HepG2 (cell line): ENCODE measurements around the gene PNLDC1. TPM values are rescaled to one million over a fixed set of nuclear protein-coding genes. Genes with fewer than 3 reads are reported as not detected.

Experiments
- FOXJ3 ChIP-seq: sonication (generic); formaldehyde crosslinking; IDR thresholded peaks from 2 replicates; pipeline ENCODE4 v1.4.0; 2020; ENCODE audit warnings: missing genetic modification reagents, mild to moderate bottlenecking, borderline replicate concordance
- FOXK2 ChIP-seq: fragments of 450-650 bp; IDR thresholded peaks from 2 replicates; pipeline ENCODE4 v1.6.1; 2016
- FOXM1 ChIP-seq: sonication (generic); formaldehyde crosslinking; IDR thresholded peaks from 2 replicates; pipeline ENCODE4 v1.5.0; 2020; ENCODE audit warnings: missing genetic modification reagents
- HDAC1 ChIP-seq: sonication (generic); formaldehyde crosslinking; IDR thresholded peaks from 2 replicates; pipeline ENCODE4 v1.5.1; 2020; ENCODE audit warnings: mild to moderate bottlenecking, missing genetic modification reagents
- KLF15 ChIP-seq: sonication (generic); formaldehyde crosslinking; IDR thresholded peaks from 2 replicates; pipeline ENCODE4 v1.8.1; 2023; ENCODE audit warnings: borderline replicate concordance, mild to moderate bottlenecking, inconsistent platforms, missing genetic modification reagents, mixed read lengths
- MED8 ChIP-seq: sonication (generic); formaldehyde crosslinking; IDR thresholded peaks from 2 replicates; pipeline ENCODE4 v1.8.1; 2023; ENCODE audit warnings: mild to moderate bottlenecking, missing genetic modification reagents; ENCODE audit not compliant: insufficient replicate concordance
- NCOA5 ChIP-seq: sonication (generic); formaldehyde crosslinking; IDR thresholded peaks from 2 replicates; pipeline ENCODE4 v1.4.0; 2020; ENCODE audit warnings: missing genetic modification reagents
- POLR2AphosphoS2 ChIP-seq: IDR thresholded peaks from 2 replicates; pipeline ENCODE4 v1.6.1; 2011; ENCODE audit warnings: low read depth, low read length, improper control_type of control experiment
- ZBTB42 ChIP-seq: sonication (generic); formaldehyde crosslinking; IDR thresholded peaks from 2 replicates; pipeline ENCODE4 v1.5.0; 2020; ENCODE audit warnings: mild to moderate bottlenecking, missing genetic modification reagents
- ZNF143 ChIP-seq: sonication (generic); formaldehyde crosslinking; IDR thresholded peaks from 2 replicates; pipeline ENCODE4 v1.4.0; 2020; ENCODE audit warnings: missing genetic modification reagents
- ZNF207 ChIP-seq: fragments of 450-650 bp; IDR thresholded peaks from 2 replicates; pipeline ENCODE4 v1.6.1; 2016; ENCODE audit warnings: antibody characterized with exemption, borderline replicate concordance
- ZNF33B ChIP-seq: sonication (generic); formaldehyde crosslinking; IDR thresholded peaks from 2 replicates; pipeline ENCODE4 v1.5.1; 2020; ENCODE audit warnings: mild to moderate bottlenecking, missing genetic modification reagents
- ZNF572 ChIP-seq: sonication (generic); formaldehyde crosslinking; IDR thresholded peaks from 2 replicates; pipeline ENCODE4 v1.5.1; 2020; ENCODE audit warnings: mild to moderate bottlenecking, missing genetic modification reagents
- polyA plus RNA-seq, 8 experiments: library from polyadenylated mRNA; depleted of rRNA in 3 of 8; stranded (reverse) in 7 of 8; unstranded in 1 of 8; fragments of >200 nt; fragmentation: Illumina TruSeq in 4 of 8; extraction: Trizol in 4 of 8; gene quantifications; 2 replicates each; pipeline versions ENCODE4 v1.2.1 to v1.2.3, GENCODE V29; 2011 to 2016; ENCODE audit warnings: low read depth in 4 of 8, missing spikeins in 1 of 8, mixed read lengths in 1 of 8; ENCODE audit not compliant: insufficient read depth in 1 of 8
- total RNA-seq, 5 experiments: library from RNA; depleted of rRNA; stranded (reverse); fragments of >200 nt; fragmentation: Illumina TruSeq; extraction: Trizol; gene quantifications; 2 replicates each; pipeline ENCODE4 v1.2.3, GENCODE V29; 2016; ENCODE audit warnings: low read depth in 1 of 5
- TF ChIP-seq, protein P1 (sequence below), 2 experiments: fragments of 450-650 bp in 1 of 2; sonication (generic) in 1 of 2; formaldehyde crosslinking in 1 of 2; IDR thresholded peaks; 2 replicates each; pipeline versions ENCODE4 v1.6.1 to v1.8.0; 2016 to 2022; ENCODE audit warnings: antibody characterized with exemption in 1 of 2, mild to moderate bottlenecking in 1 of 2, missing genetic modification reagents in 1 of 2
- TF ChIP-seq, protein P2 (sequence below): IDR thresholded peaks from 2 replicates; pipeline ENCODE4 v1.6.1; 2016; ENCODE audit warnings: low read depth, control low read depth
- TF ChIP-seq, protein P3 (sequence below): IDR thresholded peaks from 2 replicates; pipeline ENCODE4 v1.6.1; 2016; ENCODE audit warnings: missing compliant biosample characterization, missing genetic modification reagents, borderline replicate concordance
- TF ChIP-seq, protein P4 (sequence below): sonication (generic); formaldehyde crosslinking; IDR thresholded peaks from 2 replicates; pipeline ENCODE4 v1.5.1; 2020; ENCODE audit warnings: missing genetic modification reagents, mild to moderate bottlenecking, borderline replicate concordance

Gene PNLDC1
- total and polyA plus RNA-seq, 2 of the 13 experiments (the other 11 are each of a cell fraction or from before 2014, with no cell fraction given): not detected

DNA sequence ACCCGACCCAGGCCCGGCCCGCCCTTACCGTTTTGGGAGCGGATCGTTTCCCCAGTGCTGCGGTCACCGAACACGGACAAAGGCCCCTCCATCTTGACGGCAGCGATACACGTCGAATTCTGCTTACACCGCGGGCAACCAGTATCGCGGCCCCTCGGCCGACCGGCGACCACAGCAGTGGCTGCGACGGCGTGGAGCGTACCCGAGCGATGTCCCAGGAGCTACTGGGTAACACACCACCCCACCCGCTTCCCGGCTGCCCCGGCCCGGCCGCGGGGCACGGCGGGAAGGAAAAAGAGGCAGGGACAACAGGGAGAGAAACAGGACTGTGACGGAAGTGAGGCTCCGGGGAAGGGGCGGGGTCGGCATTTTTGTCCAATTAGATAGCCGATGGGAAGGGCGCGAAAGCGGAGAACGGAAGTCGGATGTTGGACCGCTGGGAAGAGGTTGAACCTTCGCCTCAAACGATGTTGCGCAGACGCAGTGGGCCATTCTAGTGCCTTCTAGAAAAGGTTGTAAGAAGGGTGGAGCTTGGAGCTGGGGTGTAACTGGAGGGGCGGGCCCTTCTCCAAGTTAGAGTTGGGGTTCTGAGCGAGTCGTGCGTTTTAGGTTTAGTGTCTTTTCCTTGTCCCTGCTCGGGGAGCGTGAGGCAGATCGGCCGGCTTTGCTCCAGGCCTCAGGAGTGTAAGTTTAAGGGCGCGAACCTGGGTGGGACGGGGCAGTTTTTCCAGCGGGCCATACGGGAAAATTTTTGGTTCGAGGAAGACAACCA lies 10.5 kb upstream of the PNLDC1 start, which contains the start of gene TCP1 (continued):
- TF ChIP-seq, protein P1, sequence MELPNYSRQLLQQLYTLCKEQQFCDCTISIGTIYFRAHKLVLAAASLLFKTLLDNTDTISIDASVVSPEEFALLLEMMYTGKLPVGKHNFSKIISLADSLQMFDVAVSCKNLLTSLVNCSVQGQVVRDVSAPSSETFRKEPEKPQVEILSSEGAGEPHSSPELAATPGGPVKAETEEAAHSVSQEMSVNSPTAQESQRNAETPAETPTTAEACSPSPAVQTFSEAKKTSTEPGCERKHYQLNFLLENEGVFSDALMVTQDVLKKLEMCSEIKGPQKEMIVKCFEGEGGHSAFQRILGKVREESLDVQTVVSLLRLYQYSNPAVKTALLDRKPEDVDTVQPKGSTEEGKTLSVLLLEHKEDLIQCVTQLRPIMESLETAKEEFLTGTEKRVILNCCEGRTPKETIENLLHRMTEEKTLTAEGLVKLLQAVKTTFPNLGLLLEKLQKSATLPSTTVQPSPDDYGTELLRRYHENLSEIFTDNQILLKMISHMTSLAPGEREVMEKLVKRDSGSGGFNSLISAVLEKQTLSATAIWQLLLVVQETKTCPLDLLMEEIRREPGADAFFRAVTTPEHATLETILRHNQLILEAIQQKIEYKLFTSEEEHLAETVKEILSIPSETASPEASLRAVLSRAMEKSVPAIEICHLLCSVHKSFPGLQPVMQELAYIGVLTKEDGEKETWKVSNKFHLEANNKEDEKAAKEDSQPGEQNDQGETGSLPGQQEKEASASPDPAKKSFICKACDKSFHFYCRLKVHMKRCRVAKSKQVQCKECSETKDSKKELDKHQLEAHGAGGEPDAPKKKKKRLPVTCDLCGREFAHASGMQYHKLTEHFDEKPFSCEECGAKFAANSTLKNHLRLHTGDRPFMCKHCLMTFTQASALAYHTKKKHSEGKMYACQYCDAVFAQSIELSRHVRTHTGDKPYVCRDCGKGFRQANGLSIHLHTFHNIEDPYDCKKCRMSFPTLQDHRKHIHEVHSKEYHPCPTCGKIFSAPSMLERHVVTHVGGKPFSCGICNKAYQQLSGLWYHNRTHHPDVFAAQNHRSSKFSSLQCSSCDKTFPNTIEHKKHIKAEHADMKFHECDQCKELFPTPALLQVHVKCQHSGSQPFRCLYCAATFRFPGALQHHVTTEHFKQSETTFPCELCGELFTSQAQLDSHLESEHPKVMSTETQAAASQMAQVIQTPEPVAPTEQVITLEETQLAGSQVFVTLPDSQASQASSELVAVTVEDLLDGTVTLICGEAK (IDR thresholded peaks at IDR 0.05): peak; percentile 84
- TF ChIP-seq, protein P1 (CRISPR knock-in tag; IDR thresholded peaks at IDR 0.05): no peak
- TF ChIP-seq ZNF207: no peak
- peak; percentile 93 for TF ChIP-seq ZNF143 (CRISPR knock-in tag)
- TF ChIP-seq NCOA5: no peak
- no peak; the same call in 1 of the 2 replicates for TF ChIP-seq KLF15 (CRISPR knock-in tag)
- TF ChIP-seq, protein P2, sequence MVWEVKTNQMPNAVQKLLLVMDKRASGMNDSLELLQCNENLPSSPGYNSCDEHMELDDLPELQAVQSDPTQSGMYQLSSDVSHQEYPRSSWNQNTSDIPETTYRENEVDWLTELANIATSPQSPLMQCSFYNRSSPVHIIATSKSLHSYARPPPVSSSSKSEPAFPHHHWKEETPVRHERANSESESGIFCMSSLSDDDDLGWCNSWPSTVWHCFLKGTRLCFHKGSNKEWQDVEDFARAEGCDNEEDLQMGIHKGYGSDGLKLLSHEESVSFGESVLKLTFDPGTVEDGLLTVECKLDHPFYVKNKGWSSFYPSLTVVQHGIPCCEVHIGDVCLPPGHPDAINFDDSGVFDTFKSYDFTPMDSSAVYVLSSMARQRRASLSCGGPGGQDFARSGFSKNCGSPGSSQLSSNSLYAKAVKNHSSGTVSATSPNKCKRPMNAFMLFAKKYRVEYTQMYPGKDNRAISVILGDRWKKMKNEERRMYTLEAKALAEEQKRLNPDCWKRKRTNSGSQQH: peak; percentile 95
- TF ChIP-seq MED8: peak; percentile 89
- TF ChIP-seq FOXK2: peak; percentile 97
- peak; percentile 95 for TF ChIP-seq ZBTB42 (CRISPR knock-in tag)
- TF ChIP-seq, protein P3, sequence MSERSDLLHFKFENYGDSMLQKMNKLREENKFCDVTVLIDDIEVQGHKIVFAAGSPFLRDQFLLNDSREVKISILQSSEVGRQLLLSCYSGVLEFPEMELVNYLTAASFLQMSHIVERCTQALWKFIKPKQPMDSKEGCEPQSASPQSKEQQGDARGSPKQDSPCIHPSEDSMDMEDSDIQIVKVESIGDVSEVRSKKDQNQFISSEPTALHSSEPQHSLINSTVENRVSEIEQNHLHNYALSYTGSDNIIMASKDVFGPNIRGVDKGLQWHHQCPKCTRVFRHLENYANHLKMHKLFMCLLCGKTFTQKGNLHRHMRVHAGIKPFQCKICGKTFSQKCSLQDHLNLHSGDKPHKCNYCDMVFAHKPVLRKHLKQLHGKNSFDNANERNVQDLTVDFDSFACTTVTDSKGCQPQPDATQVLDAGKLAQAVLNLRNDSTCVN (CRISPR knock-in tag): peak; percentile 95
- peak; percentile 22; the same call in 1 of the 2 replicates for TF ChIP-seq ZNF33B (CRISPR knock-in tag)
- TF ChIP-seq HDAC1: peak; percentile 77
- peak; percentile 45 for TF ChIP-seq FOXJ3 (CRISPR knock-in tag)
- no peak for TF ChIP-seq POLR2AphosphoS2
- TF ChIP-seq ZNF572: peak; percentile 98
- no peak for TF ChIP-seq FOXM1 (CRISPR knock-in tag)
- TF ChIP-seq, protein P4, sequence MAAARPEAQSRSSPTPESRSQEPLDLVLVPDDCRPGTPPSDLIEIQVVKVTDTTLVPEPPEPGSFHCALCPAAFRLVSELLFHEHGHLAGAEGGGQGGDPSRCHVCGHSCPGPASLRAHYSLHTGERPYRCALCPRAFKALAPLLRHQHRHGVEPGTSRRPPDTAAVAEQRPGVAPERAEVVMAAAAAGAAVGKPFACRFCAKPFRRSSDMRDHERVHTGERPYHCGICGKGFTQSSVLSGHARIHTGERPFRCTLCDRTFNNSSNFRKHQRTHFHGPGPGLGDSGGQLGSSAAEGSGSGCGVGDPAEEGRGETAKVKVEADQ: peak; percentile 67; the same call in 1 of the 2 replicates
